Natural killer cell (primary cell): ENCODE measurements around the gene AGR2. TPM values are rescaled to one million over a fixed set of nuclear protein-coding genes. Genes with fewer than 3 reads are reported as not detected.
"Not testable (repeated sequence)": the region's sequence is repeated elsewhere in the genome, so short reads cannot be mapped to it uniquely, and the experiment has no call there.

ENCODE experiments used
- ATAC-seq, 3 donors: fragments of 150-1000 bp in 2 of 3; fragments of 200-7000 bp in 1 of 3; cut with Tn5 transposase; 1 replicate in 1 of 3; 2 replicates in 2 of 3; pipeline ENCODE4 v1.10.0; 2021; ENCODE audit warnings: mild to moderate bottlenecking in 2 of 3, moderate library complexity in 2 of 3
- DNase-seq, 2 donors: peaks; one replicate each; pipeline versions ENCODE4 v3.0.0 to v3.0.0-alpha.2; 2013 to 2021; ENCODE audit warnings: mixed read lengths in 1 of 2
- H3K27ac ChIP-seq: one replicate; pipeline ENCODE4 v1.5.1; 2013; ENCODE audit warnings: mild to moderate bottlenecking, low read length
- H3K27me3 ChIP-seq: one replicate; pipeline ENCODE4 v1.6.1; 2013; ENCODE audit warnings: low read length; ENCODE audit not compliant: control insufficient read depth, insufficient read depth
- H3K36me3 ChIP-seq: one replicate; pipeline ENCODE4 v1.6.1; 2013; ENCODE audit warnings: low read length; ENCODE audit not compliant: control insufficient read depth, insufficient read depth
- H3K4me1 ChIP-seq: one replicate; pipeline ENCODE4 v1.6.1; 2013; ENCODE audit warnings: low read length; ENCODE audit not compliant: control insufficient read depth, insufficient read depth
- H3K4me3 ChIP-seq: one replicate; pipeline ENCODE4 v1.5.1; 2013; ENCODE audit warnings: low read length
- H3K9me3 ChIP-seq: one replicate; pipeline ENCODE4 v1.6.1; 2013; ENCODE audit warnings: low read length; ENCODE audit not compliant: control insufficient read depth, insufficient read depth
- H3K27ac Mint-ChIP-seq, 2 donors: one replicate each; pipeline ENCODE4 v1.8.0; 2022; ENCODE audit warnings: mild to moderate bottlenecking in 2 of 2, mixed read lengths in 2 of 2, moderate library complexity in 1 of 2
- H3K27me3 Mint-ChIP-seq, 2 donors: one replicate each; pipeline ENCODE4 v1.8.0; 2022; ENCODE audit warnings: low read depth in 2 of 2, mixed read lengths in 2 of 2
- H3K36me3 Mint-ChIP-seq: one replicate; pipeline ENCODE4 v1.8.0; 2022; ENCODE audit warnings: mixed read lengths
- H3K4me1 Mint-ChIP-seq, 2 donors: one replicate each; pipeline ENCODE4 v1.8.0; 2022; ENCODE audit warnings: mixed read lengths in 2 of 2
- H3K4me3 Mint-ChIP-seq: one replicate; pipeline ENCODE4 v1.8.0; 2022; ENCODE audit warnings: mild to moderate bottlenecking, moderate library complexity, mixed read lengths
- H3K9me3 Mint-ChIP-seq, 2 donors: one replicate each; pipeline ENCODE4 v1.8.0; 2022; ENCODE audit warnings: mixed read lengths in 2 of 2
- WGBS: methylation state at CpG from one replicate; pipeline ENCODE4 v1.1.7; 2013; ENCODE audit warnings: missing lambda C conversion rate; ENCODE audit not compliant: insufficient coverage; 5-methylcytosine and 5-hydroxymethylcytosine counted together
- intact Hi-C: fragments of 100-400 bp; cut with micrococcal nuclease; formaldehyde crosslinking; loops from one replicate; pipeline ENCODE4 v1.14.2; 2022
- total RNA-seq, 4 donors: library from RNA; stranded (reverse); fragments of 120-200 nt in 1 of 4; gene quantifications; one replicate each; pipeline versions ENCODE4 v1.2.3 to v1.2.4, GENCODE V29; 2013 to 2022
- TF ChIP-seq, protein P1 (sequence below): fragments of 200-600 bp; IDR thresholded peaks from one replicate; pipeline ENCODE4 v1.8.0; 2022; ENCODE audit warnings: antibody characterized with exemption

The AGR2 gene
- total RNA-seq, 3 donors from 2014 or later (not counting 1 experiment from before 2014, with no cell fraction given), result not detected

DNA sequence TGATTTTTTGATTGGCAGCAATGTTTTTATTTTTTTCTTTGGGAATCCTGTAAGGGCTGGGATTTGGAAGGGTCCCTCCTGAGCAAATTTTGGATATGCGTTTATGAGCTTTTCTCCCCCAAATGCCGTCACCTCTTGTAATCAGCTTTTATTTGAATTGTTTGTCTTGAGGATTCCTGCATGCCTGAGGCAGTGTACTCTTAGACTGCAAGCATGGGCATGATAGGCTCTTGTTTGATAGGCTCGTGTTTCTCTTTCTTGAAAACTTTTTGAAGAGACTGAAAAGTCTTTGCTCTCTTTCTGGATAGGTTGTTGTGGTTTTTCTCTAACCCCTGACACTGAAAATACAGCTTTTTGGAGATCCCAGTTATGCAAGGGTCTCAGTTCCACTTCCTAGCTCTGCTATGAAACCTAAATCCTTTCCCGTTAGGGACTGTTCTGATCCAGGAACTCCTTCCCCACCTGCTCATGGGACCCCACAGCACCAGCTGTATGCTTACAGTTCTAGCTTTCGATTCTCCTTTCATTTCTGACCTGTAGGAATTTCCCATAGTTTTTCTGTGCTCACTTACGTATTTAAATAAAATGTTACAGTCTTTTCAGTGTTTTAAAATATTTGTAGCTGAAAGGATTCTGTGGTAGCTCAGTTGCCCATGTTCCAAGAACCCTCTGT lies 34.0 kb downstream of the AGR2 start:
- Mint-ChIP-seq H3K27ac (no peak overlapping the region), H3K4me1 (no peaks in the 10 kb centered on the region), H3K27me3 (peaks cover 0 to 11% of the 10 kb centered on the region in 2 donors), H3K9me3 (no peaks in the 10 kb centered on the region), H3K4me3 (no peak overlapping the region), H3K36me3 (no peaks in the 10 kb centered on the region)
- Histone ChIP-seq H3K4me1 (no peaks in the 10 kb centered on the region), H3K36me3 (no peaks in the 10 kb centered on the region), H3K4me3 (no peak overlapping the region), H3K27ac (no peak overlapping the region), H3K27me3 (no peaks in the 10 kb centered on the region), H3K9me3 (no peaks in the 10 kb centered on the region)
- WGBS, result 73% methylated on average over 6 of the region's 6 CpGs
- intact Hi-C loops, result no loop called here
- TF ChIP-seq, protein P1, sequence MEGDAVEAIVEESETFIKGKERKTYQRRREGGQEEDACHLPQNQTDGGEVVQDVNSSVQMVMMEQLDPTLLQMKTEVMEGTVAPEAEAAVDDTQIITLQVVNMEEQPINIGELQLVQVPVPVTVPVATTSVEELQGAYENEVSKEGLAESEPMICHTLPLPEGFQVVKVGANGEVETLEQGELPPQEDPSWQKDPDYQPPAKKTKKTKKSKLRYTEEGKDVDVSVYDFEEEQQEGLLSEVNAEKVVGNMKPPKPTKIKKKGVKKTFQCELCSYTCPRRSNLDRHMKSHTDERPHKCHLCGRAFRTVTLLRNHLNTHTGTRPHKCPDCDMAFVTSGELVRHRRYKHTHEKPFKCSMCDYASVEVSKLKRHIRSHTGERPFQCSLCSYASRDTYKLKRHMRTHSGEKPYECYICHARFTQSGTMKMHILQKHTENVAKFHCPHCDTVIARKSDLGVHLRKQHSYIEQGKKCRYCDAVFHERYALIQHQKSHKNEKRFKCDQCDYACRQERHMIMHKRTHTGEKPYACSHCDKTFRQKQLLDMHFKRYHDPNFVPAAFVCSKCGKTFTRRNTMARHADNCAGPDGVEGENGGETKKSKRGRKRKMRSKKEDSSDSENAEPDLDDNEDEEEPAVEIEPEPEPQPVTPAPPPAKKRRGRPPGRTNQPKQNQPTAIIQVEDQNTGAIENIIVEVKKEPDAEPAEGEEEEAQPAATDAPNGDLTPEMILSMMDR, result no peak
- ATAC-seq, result no peak
- DNase-seq, result no peak

DNA sequence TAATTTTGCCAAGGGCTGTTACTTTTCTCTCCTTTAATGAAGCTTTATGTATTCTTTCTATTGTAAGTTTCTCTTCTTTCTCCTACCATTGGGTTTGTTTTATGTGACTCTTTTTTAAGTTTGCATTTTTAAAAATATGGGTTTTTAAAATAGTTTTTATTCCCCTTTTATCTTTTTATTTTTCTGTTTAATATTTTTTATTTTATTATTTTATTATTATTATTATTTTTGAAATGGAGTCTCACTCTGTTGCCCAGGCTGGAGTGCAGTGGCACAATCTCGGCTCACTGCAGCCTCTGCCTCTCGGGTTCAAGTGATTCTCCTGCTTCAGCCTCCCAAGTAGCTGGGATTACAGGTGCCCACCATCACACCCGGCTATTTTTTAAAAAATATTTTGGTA lies 34.8 kb downstream of the AGR2 start:
- ATAC-seq, H3K27ac ChIP-seq, H3K4me1 Mint-ChIP-seq, H3K4me3 ChIP-seq, H3K36me3 Mint-ChIP-seq, H3K9me3 Mint-ChIP-seq, H3K36me3 ChIP-seq, H3K4me1 ChIP-seq, H3K9me3 ChIP-seq, H3K27ac Mint-ChIP-seq, DNase-seq, intact Hi-C loops, H3K27me3 ChIP-seq, H3K4me3 Mint-ChIP-seq: not testable (repeated sequence)
- 92% methylated on average over 3 of the region's 3 CpGs for WGBS
- peaks cover 0 to 11% of the 10 kb centered on the region in 2 donors for H3K27me3 Mint-ChIP-seq

DNA sequence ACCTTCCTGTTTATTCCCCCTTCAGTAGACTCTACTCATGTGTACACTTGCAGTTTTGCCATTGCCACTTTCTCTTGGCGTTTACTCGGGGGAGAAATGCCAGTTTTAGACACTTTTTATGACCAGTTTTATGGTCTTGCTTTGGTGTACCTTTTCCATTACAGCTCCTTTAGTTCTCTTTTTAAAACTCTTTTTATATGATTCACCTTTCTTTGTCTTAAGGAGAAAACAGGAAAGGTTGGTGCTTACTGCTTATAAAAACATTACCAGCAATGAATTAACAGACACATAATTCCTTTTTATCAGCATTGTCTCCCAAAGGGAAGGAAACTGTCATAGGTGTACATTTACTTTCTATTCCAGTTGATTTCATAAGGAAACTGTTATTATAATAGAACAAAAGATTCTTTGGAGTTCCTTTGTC lies 39.4 kb downstream of the AGR2 start:
- H3K9me3 Mint-ChIP-seq, result no peaks in the 10 kb centered on the region
- intact Hi-C loops, result no loop called here
- ATAC-seq (no peak), DNase-seq (no peak)
- peaks cover 0 to 1% of the 10 kb centered on the region in 2 donors for H3K27me3 Mint-ChIP-seq
- H3K4me3 ChIP-seq, result no peak overlapping the region
- no peak overlapping the region for H3K4me3 Mint-ChIP-seq
- 76% methylated on average over 2 of the region's 2 CpGs for WGBS
- H3K36me3 ChIP-seq, result no peaks in the 10 kb centered on the region
- H3K27ac Mint-ChIP-seq, result no peak overlapping the region
- no peaks in the 10 kb centered on the region for H3K4me1 Mint-ChIP-seq
- TF ChIP-seq, protein P1, result no peak
- H3K27ac ChIP-seq, result no peak overlapping the region
- H3K4me1 ChIP-seq, result no peaks in the 10 kb centered on the region
- no peaks in the 10 kb centered on the region for H3K36me3 Mint-ChIP-seq
- H3K27me3 ChIP-seq, result no peaks in the 10 kb centered on the region
- H3K9me3 ChIP-seq, result no peaks in the 10 kb centered on the region

DNA sequence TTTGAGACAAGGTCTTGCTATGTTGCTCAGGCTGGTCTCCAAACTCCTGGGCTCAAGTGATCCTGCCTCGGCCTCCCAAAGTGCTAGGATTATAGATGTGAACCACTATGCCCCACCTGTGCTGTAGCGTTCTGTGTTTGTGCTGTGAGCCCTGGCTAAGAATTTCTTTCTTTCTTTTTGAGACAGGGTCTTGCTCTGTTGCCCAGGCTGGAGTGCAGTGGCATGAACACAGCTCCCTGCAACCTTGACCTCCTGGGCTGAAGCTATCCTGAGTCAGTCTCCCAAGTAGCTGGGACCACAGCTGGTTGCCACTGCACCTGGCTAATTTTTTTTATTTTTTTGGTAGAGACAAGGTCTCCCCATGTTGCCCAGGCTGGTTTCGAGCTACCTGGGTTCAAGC lies 39.9 kb downstream of the AGR2 start:
- ATAC-seq, result no peak
- Histone ChIP-seq H3K9me3 (no peaks in the 10 kb centered on the region), H3K27me3 (no peaks in the 10 kb centered on the region), H3K4me1 (no peaks in the 10 kb centered on the region), H3K27ac (no peak overlapping the region), H3K36me3 (no peaks in the 10 kb centered on the region), H3K4me3 (no peak overlapping the region)
- no peaks in the 10 kb centered on the region for H3K4me1 Mint-ChIP-seq
- no peaks in the 10 kb centered on the region for H3K36me3 Mint-ChIP-seq
- H3K27ac Mint-ChIP-seq, result no peak overlapping the region
- no peak overlapping the region for H3K4me3 Mint-ChIP-seq
- 90% methylated on average over 3 of the region's 3 CpGs for WGBS
- H3K27me3 Mint-ChIP-seq, result no peaks in the 10 kb centered on the region
- H3K9me3 Mint-ChIP-seq, result no peaks in the 10 kb centered on the region
- intact Hi-C loops, result no loop called here
- no peak for DNase-seq
- TF ChIP-seq, protein P1, result no peak
